Measurements from ENCODE around the gene PIK3R4. TPM values are rescaled to one million over a fixed set of nuclear protein-coding genes. Genes with fewer than 3 reads are reported as not detected.

The PIK3R4 gene
- total and polyA plus RNA-seq, 4 donors = 14.3 to 36.6 (median 22.2) TPM

DNA sequence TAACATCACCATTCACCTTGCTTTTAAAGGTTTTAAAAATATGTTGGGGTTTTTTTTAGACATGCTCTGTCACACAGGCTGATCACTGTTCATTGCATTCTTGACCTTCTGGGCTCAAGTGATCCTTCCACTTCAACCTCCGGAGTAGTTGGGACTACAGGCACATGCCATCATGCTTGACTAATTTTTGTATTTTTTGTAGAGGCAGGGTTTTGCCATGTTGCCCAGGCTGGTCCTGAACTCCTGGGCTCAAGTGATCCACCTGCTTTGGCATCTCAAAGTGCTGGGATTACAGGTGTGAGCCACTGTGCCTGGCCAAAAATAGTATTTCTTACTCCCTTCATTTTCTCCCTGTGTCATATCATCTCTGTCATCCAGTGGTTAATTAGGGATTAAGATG is 101.4 kb downstream of the PIK3R4 start (continued):
- TF ChIP-seq, protein P1, sequence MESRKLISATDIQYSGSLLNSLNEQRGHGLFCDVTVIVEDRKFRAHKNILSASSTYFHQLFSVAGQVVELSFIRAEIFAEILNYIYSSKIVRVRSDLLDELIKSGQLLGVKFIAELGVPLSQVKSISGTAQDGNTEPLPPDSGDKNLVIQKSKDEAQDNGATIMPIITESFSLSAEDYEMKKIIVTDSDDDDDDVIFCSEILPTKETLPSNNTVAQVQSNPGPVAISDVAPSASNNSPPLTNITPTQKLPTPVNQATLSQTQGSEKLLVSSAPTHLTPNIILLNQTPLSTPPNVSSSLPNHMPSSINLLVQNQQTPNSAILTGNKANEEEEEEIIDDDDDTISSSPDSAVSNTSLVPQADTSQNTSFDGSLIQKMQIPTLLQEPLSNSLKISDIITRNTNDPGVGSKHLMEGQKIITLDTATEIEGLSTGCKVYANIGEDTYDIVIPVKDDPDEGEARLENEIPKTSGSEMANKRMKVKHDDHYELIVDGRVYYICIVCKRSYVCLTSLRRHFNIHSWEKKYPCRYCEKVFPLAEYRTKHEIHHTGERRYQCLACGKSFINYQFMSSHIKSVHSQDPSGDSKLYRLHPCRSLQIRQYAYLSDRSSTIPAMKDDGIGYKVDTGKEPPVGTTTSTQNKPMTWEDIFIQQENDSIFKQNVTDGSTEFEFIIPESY (IDR thresholded peaks at IDR 0.05) = no peak

DNA sequence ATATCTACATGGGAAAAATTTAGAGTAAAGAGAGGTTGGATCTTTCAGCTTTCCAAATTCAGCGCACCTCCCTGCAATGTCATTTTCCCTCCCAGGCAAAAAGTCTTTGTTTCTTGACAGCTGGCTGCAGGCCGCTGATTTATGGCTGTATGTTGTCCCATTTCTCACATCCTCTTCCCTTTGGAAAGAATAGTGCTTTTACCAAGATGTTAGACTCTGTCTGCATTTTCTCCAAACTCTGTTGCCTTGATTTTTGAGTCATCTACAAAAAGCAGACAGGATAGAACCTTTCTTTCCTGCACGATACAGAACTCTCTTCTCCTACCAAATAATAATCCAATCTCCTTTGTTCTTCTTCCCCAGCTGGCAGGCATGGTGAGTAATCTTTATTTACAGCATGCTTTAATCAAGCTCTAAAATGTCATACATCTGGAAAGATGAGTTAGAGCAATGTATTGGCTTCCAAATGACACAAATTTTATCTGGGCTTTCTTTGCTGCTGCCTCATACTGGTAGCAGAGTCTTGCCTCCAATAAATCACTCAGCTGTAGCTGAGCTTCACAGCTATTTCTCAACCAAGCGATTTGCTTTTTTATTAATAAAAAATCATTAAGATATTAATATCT is 101.9 kb downstream of the PIK3R4 start:
- Histone ChIP-seq H3K27me3 (ENCODE audit: control insufficient read depth in 4 of 4, insufficient read depth in 4 of 4, low read length in 3 of 4) (no peaks in the 10 kb centered on the region), H3K4me3 (ENCODE audit: low read depth in 1 of 3, low read length in 3 of 3) (no peak overlapping the region), H3K4me1 (ENCODE audit: control insufficient read depth in 4 of 4, insufficient read depth in 4 of 4, low read length in 3 of 4) (no peaks in the 10 kb centered on the region), H3K9me3 (ENCODE audit: control insufficient read depth in 4 of 4, low read length in 3 of 4) (no peaks in the 10 kb centered on the region), H3K9ac (ENCODE audit: low read depth in 1 of 2, low read length in 2 of 2) (no peak overlapping the region), H3K27ac (ENCODE audit: low read depth in 1 of 2, low read length in 2 of 2) (no peak overlapping the region), H3K36me3 (ENCODE audit: control insufficient read depth in 4 of 4, insufficient read depth in 3 of 4, low read depth in 1 of 4, low read length in 3 of 4) (no peaks in the 10 kb centered on the region)
- no peak for DNase-seq (ENCODE audit: low spot score)
- TF ChIP-seq NR2F2 (IDR thresholded peaks at IDR 0.05) = no peak
- TF ChIP-seq TAF1 (conservative IDR thresholded peaks at IDR 0.05) = no peak
- TF ChIP-seq EGR1 (IDR thresholded peaks at IDR 0.05; ENCODE audit: low read depth in 2 of 2) = no peak
- TF ChIP-seq, protein P2, sequence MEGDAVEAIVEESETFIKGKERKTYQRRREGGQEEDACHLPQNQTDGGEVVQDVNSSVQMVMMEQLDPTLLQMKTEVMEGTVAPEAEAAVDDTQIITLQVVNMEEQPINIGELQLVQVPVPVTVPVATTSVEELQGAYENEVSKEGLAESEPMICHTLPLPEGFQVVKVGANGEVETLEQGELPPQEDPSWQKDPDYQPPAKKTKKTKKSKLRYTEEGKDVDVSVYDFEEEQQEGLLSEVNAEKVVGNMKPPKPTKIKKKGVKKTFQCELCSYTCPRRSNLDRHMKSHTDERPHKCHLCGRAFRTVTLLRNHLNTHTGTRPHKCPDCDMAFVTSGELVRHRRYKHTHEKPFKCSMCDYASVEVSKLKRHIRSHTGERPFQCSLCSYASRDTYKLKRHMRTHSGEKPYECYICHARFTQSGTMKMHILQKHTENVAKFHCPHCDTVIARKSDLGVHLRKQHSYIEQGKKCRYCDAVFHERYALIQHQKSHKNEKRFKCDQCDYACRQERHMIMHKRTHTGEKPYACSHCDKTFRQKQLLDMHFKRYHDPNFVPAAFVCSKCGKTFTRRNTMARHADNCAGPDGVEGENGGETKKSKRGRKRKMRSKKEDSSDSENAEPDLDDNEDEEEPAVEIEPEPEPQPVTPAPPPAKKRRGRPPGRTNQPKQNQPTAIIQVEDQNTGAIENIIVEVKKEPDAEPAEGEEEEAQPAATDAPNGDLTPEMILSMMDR (IDR thresholded peaks at IDR 0.05; ENCODE audit: low read depth, low read length, missing input control) = no peak
- TF ChIP-seq, protein P1 (IDR thresholded peaks at IDR 0.05) = no peak
- WGBS = 86% methylated on average over 4 of the region's 4 CpGs

DNA sequence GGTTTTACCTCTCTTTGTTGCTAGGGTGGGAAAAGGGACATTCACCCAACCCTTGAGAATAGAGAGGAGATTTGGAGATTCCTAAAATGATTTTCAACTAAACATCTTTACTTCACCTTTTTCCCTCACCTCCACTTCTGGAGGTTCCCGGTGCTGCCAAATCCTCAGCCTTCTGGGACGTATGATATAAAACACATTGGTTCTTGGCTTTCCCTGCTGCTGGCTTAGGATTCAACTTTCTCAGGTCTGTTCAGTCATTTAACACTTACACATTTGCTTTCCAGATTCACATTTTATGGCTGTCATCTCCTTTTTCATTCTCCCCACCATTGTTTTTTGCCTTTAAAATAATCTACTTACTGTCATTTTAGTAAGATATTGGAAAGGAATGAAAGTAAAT is 106.6 kb downstream of the PIK3R4 start:
- no peak for DNase-seq (ENCODE audit: low spot score)
- 92% methylated on average over 2 of the region's 2 CpGs for WGBS
- no peak overlapping the region for H3K9ac ChIP-seq (ENCODE audit: low read depth in 1 of 2, low read length in 2 of 2)
- H3K36me3 ChIP-seq (ENCODE audit: control insufficient read depth in 4 of 4, insufficient read depth in 3 of 4, low read depth in 1 of 4, low read length in 3 of 4) = no peaks in the 10 kb centered on the region
- H3K4me3 ChIP-seq (ENCODE audit: low read depth in 1 of 3, low read length in 3 of 3) = no peak overlapping the region
- no peaks in the 10 kb centered on the region for H3K9me3 ChIP-seq (ENCODE audit: control insufficient read depth in 4 of 4, low read length in 3 of 4)
- H3K27ac ChIP-seq (ENCODE audit: low read depth in 1 of 2, low read length in 2 of 2) = no peak overlapping the region
- TF ChIP-seq JUND (IDR thresholded peaks at IDR 0.05) (no peak), FOXA2 (IDR thresholded peaks at IDR 0.05) (no peak), YY1 (IDR thresholded peaks at IDR 0.05) (no peak), EGR1 (IDR thresholded peaks at IDR 0.05; ENCODE audit: low read depth in 2 of 2) (no peak), FOXA1 (IDR thresholded peaks at IDR 0.05) (no peak), HNF4A (conservative IDR thresholded peaks at IDR 0.05) (no peak), RXRA (IDR thresholded peaks at IDR 0.05) (no peak), RAD21 (IDR thresholded peaks at IDR 0.05) (no peak), GABPA (IDR thresholded peaks at IDR 0.05 in 1 of 2, conservative IDR thresholded peaks at IDR 0.05 in 1 of 2) (no peak), TAF1 (conservative IDR thresholded peaks at IDR 0.05) (no peak)
- TF ChIP-seq, protein P3, sequence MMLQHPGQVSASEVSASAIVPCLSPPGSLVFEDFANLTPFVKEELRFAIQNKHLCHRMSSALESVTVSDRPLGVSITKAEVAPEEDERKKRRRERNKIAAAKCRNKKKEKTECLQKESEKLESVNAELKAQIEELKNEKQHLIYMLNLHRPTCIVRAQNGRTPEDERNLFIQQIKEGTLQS (IDR thresholded peaks at IDR 0.05) = no peak
- TF ChIP-seq, protein P4, sequence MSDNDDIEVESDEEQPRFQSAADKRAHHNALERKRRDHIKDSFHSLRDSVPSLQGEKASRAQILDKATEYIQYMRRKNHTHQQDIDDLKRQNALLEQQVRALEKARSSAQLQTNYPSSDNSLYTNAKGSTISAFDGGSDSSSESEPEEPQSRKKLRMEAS (IDR thresholded peaks at IDR 0.05) = no peak
- TF ChIP-seq, protein P1 (IDR thresholded peaks at IDR 0.05) = no peak
- peaks cover 0 to 3% (median 0%) of the 10 kb centered on the region in 4 donors for H3K4me1 ChIP-seq (ENCODE audit: control insufficient read depth in 4 of 4, insufficient read depth in 4 of 4, low read length in 3 of 4)
- no peaks in the 10 kb centered on the region for H3K27me3 ChIP-seq (ENCODE audit: control insufficient read depth in 4 of 4, insufficient read depth in 4 of 4, low read length in 3 of 4)
